ENCODE results near the gene MAD1L1. TPM values are rescaled to one million over a fixed set of nuclear protein-coding genes. Genes with fewer than 3 reads are reported as not detected.

Gene MAD1L1
- total and polyA plus RNA-seq, 2 of the 8 experiments (the other 6 are each of a cell fraction or from before 2014, with no cell fraction given): 40.4 to 44.6 TPM

GRCh38 chr7:1914743-1915142 lies 318.0 kb downstream of the MAD1L1 start:
- no peak overlapping the region for H2AK5ac ChIP-seq (ENCODE audit: low read depth, low read length)
- no peaks in the 10 kb centered on the region for H3K27me3 ChIP-seq (replicated peaks in 1 of 4; ENCODE audit: control insufficient read depth in 3 of 4, extremely low read depth in 1 of 4, insufficient read depth in 3 of 4, low read length in 3 of 4)
- no peaks in the 10 kb centered on the region; a peak in 1 of 8 replicates for H3K36me3 ChIP-seq (ENCODE audit: control insufficient read depth in 2 of 4, insufficient read depth in 4 of 4, low read length in 3 of 4)
- no peak overlapping the region for H2BK120ac ChIP-seq (replicated peaks; ENCODE audit: low read depth, low read length)
- no peak overlapping the region for H3K9ac ChIP-seq (replicated peaks in 1 of 4; ENCODE audit: extremely low read depth in 1 of 4, low read depth in 3 of 4, low read length in 3 of 4)
- no peak overlapping the region for H3K23ac ChIP-seq (ENCODE audit: insufficient read length)
- H3K4me1 ChIP-seq (replicated peaks in 1 of 4; ENCODE audit: control insufficient read depth in 3 of 4, insufficient read depth in 4 of 4, low read length in 3 of 4): no peaks in the 10 kb centered on the region; a peak in 1 of 7 replicates
- FAIRE-seq: no peak
- no peak overlapping the region for H2BK15ac ChIP-seq (ENCODE audit: low read length)
- no peak overlapping the region for H3K27ac ChIP-seq (ENCODE audit: low read depth, low read length)
- no peak overlapping the region for H2BK20ac ChIP-seq (ENCODE audit: low read length)
- H4K91ac ChIP-seq (replicated peaks; ENCODE audit: insufficient read length, low read length): no peak overlapping the region
- no peak overlapping the region for H3K56ac ChIP-seq (replicated peaks; ENCODE audit: insufficient read length, low read depth, low read length)
- H2BK5ac ChIP-seq (ENCODE audit: low read depth, low read length): no peak overlapping the region
- no peaks in the 10 kb centered on the region for H3K9me3 ChIP-seq (ENCODE audit: insufficient read depth in 2 of 2, low read depth in 1 of 2, low read length in 1 of 2)
- H3K14ac ChIP-seq (ENCODE audit: insufficient read length): no peak overlapping the region
- TF ChIP-seq EGR1 (IDR thresholded peaks at IDR 0.05; ENCODE audit: borderline replicate concordance, low read depth, low read length) (no peak), RBBP5 (IDR thresholded peaks at IDR 0.05; ENCODE audit: borderline replicate concordance, low read depth, low read length) (no peak), SRF (IDR thresholded peaks at IDR 0.05; ENCODE audit: low read depth, low read length) (no peak), SUZ12 (IDR thresholded peaks at IDR 0.05; ENCODE audit: low read length) (no peak), NANOG (IDR thresholded peaks at IDR 0.05; ENCODE audit: insufficient read depth, low read depth, low read length, poor library complexity, severe bottlenecking) (no peak), SAP30 (IDR thresholded peaks at IDR 0.05; ENCODE audit: insufficient read depth, insufficient replicate concordance, low read length) (no peak), CHD1 (IDR thresholded peaks at IDR 0.05; ENCODE audit: low read depth, low read length) (no peak), CHD2 (IDR thresholded peaks at IDR 0.05; ENCODE audit: low read length) (no peak), MAFK (IDR thresholded peaks at IDR 0.05; ENCODE audit: low read depth, low read length) (no peak)
- TF ChIP-seq, protein P1, sequence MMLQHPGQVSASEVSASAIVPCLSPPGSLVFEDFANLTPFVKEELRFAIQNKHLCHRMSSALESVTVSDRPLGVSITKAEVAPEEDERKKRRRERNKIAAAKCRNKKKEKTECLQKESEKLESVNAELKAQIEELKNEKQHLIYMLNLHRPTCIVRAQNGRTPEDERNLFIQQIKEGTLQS (IDR thresholded peaks at IDR 0.05; ENCODE audit: insufficient read depth, low read depth, low read length): no peak
- H4K20me1 ChIP-seq (replicated peaks in 1 of 2; ENCODE audit: control insufficient read depth in 1 of 2, insufficient read depth in 2 of 2, low read length in 2 of 2): peaks cover 2 to 5% of the 10 kb centered on the region in 2 experiments
- CTCF ChIA-PET (ENCODE audit: partially characterized antibody): no interaction called here
- H2BK12ac ChIP-seq (ENCODE audit: low read depth, low read length): no peak overlapping the region
- no peaks in the 10 kb centered on the region; the same call in 1 of the 2 replicates for H3K79me1 ChIP-seq (ENCODE audit: low read depth, low read length)
- no peak overlapping the region for H4K8ac ChIP-seq (ENCODE audit: extremely low read depth, insufficient read depth, low read length)
- no peak overlapping the region for H3K4ac ChIP-seq (replicated peaks; ENCODE audit: insufficient read length, low read depth, low read length)
- DNase-seq (ENCODE audit: low read depth in 1 of 2, low spot score in 2 of 2): no peak
- no peak overlapping the region for H3K4me2 ChIP-seq (ENCODE audit: insufficient read depth in 1 of 2, low read depth in 2 of 2, low read length in 2 of 2)
- POLR2A ChIA-PET (ENCODE audit: partially characterized antibody): no interaction called here
- H3K23me2 ChIP-seq (ENCODE audit: low read depth, low read length): no peaks in the 10 kb centered on the region
- H3K4me3 ChIP-seq (ENCODE audit: extremely low read depth in 1 of 4, insufficient read depth in 2 of 4, low read depth in 3 of 4, low read length in 4 of 4): no peak overlapping the region
- H3K79me2 ChIP-seq (ENCODE audit: control insufficient read depth in 1 of 2, insufficient read depth in 2 of 2, low read length in 2 of 2): no peaks in the 10 kb centered on the region
- H4K5ac ChIP-seq (ENCODE audit: insufficient read length, low read depth, low read length): no peak overlapping the region
- WGBS, 2 experiments (ENCODE audit: extremely low coverage in 1 of 2, insufficient coverage in 1 of 2, insufficient read length in 1 of 2, insufficient replicate concordance in 2 of 2, low coverage in 1 of 2, low lambda C conversion rate in 2 of 2, missing lambda C conversion rate in 1 of 2): 98% methylated on average over 9 of the region's 9 CpGs; no CpG with 5 or more reads in 1 of the 2 experiments
- no peak overlapping the region for H2AFZ ChIP-seq (ENCODE audit: low read length)
- no peak overlapping the region for H3K18ac ChIP-seq (ENCODE audit: extremely low read depth, low read length)
